ENCODE measurements around the gene CCDC191.

- TF ChIP-seq, protein P1, sequence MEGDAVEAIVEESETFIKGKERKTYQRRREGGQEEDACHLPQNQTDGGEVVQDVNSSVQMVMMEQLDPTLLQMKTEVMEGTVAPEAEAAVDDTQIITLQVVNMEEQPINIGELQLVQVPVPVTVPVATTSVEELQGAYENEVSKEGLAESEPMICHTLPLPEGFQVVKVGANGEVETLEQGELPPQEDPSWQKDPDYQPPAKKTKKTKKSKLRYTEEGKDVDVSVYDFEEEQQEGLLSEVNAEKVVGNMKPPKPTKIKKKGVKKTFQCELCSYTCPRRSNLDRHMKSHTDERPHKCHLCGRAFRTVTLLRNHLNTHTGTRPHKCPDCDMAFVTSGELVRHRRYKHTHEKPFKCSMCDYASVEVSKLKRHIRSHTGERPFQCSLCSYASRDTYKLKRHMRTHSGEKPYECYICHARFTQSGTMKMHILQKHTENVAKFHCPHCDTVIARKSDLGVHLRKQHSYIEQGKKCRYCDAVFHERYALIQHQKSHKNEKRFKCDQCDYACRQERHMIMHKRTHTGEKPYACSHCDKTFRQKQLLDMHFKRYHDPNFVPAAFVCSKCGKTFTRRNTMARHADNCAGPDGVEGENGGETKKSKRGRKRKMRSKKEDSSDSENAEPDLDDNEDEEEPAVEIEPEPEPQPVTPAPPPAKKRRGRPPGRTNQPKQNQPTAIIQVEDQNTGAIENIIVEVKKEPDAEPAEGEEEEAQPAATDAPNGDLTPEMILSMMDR (conservative IDR thresholded peaks at IDR 0.05; ENCODE audit: low read depth, low read length): no peak
- TF ChIP-seq, protein P2, sequence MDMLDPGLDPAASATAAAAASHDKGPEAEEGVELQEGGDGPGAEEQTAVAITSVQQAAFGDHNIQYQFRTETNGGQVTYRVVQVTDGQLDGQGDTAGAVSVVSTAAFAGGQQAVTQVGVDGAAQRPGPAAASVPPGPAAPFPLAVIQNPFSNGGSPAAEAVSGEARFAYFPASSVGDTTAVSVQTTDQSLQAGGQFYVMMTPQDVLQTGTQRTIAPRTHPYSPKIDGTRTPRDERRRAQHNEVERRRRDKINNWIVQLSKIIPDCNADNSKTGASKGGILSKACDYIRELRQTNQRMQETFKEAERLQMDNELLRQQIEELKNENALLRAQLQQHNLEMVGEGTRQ (IDR thresholded peaks at IDR 0.05; ENCODE audit: low read depth, low read length): no peak
Measured at GRCh38 chr3:113966172-113966571, 90.2 kb downstream of the CCDC191 start.
